Activated gamma-delta T cell (primary cell): ENCODE results near the gene DEFB131B.
"Not testable (repeated sequence)": the region's sequence is repeated elsewhere in the genome, so short reads cannot be mapped to it uniquely, and the experiment has no call there.

Source experiments
- DNase-seq: peaks from one replicate; lab custom pipeline; 2025; lab: John Stamatoyannopoulos, UW

Gene DEFB131B

DNA sequence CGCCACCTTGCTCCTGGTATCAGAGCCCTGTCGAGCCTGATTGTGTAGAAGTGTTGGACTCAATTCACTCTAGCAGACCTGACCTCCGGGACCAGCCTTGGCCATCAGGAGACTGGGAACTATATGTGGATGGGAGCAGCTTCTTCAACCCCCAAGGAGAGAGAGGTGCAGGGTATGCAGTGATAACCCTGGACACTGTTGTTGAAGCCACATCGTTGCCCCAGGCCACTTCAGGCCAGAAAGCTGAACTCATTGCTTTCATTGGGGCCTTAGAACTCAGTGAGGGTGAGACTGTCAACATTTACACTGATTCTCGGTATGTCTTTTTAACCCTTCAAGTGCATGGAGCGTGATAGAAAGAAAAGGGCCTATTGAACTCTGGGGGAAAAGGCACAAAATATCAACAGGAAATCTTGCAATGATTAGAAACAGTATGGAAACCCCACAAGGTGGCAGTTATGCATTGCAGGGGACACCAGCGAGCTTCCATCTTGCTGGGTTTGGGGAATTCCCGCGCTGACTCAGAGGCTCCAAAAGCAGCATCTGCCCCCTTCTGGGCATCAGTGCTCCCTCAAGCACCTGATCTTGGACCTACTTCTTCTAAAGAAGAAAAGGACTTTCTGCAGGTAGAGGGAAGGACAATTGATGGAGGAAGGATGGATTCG lies 33.2 kb downstream of the DEFB131B start:
- DNase-seq, result not testable (repeated sequence)

DNA sequence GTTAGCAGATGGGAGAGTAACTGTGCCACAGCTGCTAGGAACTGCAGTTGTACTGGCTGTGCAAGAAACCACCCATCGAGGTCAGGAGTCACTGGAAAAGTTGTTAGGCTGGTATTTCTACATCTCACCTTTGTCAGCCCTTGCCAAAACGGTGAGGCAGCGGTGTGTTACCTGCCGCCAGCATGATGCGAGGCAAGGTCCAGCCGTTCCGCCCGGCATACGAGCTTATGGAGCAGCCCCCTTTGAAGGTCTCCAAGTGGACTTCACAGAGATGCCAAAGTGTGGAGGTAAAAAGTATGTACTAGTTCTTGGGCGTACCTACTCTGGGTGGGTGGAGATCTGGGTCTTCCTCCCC lies 33.7 kb downstream of the DEFB131B start:
- not testable (repeated sequence) for DNase-seq

GRCh38 chr11:71913756-71914526 lies 35.7 kb downstream of the DEFB131B start:
- DNase-seq, result no peak

DNA sequence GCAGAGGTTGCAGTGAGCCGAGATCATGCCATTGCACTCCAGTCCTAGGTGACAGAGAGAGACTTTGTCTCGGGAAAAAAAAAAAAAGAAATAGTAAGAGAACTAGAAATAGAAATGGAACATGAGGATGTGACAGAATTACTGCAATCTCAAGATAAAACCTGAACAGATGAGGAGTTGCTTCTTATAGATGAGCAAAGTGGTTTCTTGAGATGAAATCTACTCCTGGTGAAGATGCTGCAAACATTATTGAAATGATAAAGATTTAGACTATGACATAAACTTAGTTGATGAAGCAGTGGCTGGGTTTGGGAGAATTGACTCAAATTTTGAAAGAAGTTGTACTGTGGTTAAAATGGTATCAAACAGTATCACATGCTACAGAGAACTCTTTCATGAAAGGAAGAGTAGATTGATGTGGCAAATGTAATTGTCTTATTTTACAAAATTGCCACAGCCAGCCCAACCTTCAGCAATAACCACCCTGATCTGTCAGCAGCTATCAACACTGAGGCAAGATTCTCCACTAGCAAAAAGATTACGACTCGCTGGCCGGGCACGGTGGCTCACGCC lies 36.5 kb downstream of the DEFB131B start:
- no peak for DNase-seq

- no peak for DNase-seq
These were observed 39.4 kb downstream of the DEFB131B start for GRCh38 chr11:71917646-71918140.

DNA sequence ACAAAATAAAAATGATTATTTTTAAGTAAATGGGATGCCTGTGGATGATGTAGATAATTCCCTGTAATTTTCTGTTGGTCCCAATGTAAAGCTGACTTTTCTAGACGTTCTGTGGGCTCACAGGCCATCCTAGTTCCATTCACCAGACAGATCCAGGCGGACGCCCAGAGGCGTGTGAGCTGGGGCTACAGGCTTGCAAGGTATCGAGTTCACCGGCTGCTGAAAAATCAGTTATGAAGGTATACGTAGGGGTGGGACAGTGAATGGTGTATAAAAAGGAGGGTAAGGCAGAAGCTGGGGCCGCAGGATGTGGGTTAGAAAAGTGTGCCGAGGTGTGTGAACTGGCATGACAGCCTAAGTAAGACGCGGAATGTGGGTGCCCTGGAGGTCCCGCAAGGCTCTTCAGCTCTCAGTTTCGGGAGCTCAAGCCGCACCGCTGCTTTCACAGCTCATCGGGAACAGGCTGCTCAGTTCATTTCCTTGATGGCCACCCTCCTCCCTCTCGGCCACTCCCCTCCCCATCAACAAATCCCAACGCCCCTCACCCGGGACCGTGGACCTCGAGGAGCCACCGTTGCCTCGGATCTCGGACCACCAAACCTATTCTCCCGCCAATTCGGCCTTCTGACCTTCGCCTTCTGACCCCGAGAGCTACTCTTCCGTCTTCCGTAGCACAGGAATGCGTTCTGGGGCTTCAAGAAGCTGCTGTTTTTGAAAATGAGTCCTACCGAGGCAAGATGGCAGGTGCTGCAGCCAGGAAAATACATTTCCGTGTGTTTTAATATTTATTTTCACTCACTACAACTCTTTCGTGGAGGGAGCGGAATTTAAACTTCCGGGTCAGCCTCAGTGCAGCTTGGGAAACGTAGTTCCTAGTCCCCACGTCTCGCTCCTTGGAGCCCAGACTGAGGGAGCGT lies 49.8 kb downstream of the DEFB131B start, which contains the start of gene XNDC1N:
Gene XNDC1N (minus strand): TSS at position 775 of the 917 bp plus-strand sequence. CDS start 5,241 bp downstream, outside the sequence.
- DNase-seq, result no peak

- DNase-seq, result peak; percentile 90
These were observed 50.6 kb downstream of the DEFB131B start, which contains the start of gene RNF121 for GRCh38 chr11:71928737-71929443. RNF121 (plus strand) TSS chr11:71929046; CDS start chr11:71929062, 16 bp downstream.

GRCh38 chr11:71929491-71929890 lies 51.2 kb downstream of the DEFB131B start:
- DNase-seq, result no peak

- DNase-seq, result no peak
These were observed 52.4 kb downstream of the DEFB131B start for GRCh38 chr11:71930556-71931244.

DNA sequence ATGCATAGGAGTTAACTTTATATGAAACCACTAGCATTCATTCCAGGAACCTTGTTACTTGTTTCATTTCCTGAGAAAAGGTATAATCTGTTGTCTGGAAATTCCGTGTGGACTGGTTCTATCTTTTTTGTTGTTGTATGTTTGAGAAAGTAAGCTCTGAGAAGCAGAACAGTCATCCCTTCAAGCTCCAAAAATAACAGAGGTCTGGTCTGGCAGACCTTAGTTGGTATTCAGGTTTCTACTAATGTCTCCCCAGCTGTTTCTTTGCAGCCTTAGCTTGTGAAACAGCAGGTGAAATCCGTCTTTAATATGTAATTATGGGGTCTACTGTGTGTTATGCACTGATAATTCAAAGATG lies 53.0 kb downstream of the DEFB131B start:
- DNase-seq, result no peak

- DNase-seq, result no peak
These were observed 55.1 kb downstream of the DEFB131B start for GRCh38 chr11:71933141-71933933.
